ENCODE data around the gene DAG1.

The DAG1 gene

DNA sequence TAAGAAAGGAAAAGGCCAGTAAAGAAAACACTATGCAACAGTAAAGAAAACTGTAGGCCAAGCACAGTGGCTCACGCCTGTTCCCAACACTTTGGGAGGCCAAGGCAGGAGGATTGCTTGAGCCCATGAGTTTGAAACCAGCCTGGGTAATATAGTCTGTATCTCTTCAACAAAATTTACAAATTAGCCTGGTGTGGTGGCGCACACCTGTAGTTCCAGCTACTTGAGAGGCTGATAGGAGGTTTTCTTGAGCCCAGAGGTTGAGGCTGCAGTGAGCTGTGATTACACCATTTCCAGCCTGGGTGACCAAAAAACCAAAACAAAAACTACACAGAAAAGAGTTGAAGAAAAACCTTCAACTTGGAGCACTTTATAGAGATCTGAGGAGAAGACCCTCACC is 31.8 kb downstream of the DAG1 start:
- no peak overlapping the region for H3K27ac ChIP-seq

DNA sequence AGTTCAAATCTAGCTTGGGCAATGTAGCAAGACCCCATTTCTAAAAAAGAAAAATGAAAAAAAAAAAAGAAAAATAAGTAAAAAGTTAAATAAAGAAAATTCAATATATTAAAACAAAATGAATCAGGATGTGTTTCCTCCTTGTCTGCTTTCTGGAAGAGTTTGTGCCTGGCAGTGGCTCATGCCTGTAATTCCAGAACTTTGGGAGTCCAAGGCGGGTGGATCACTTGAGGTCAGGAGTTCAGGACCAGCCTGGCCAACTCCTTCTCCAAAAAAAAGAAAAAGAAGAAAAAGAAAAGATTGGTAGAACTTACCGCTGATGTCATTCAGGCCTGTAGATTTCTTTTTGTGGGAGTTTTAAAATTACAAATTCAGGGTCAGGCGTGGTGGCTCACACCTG is 36.8 kb downstream of the DAG1 start:
- TF ChIP-seq CTCF (conservative IDR thresholded peaks at IDR 0.05), result no peak

More for the DNA sequence above, 31.8 kb downstream of the DAG1 start:
- TF ChIP-seq CTCF (conservative IDR thresholded peaks at IDR 0.05), result no peak

GRCh38 chr3:49509028-49509561 is 39.0 kb downstream of the DAG1 start:
- no peak overlapping the region for H3K27ac ChIP-seq
- no peak for TF ChIP-seq CTCF (conservative IDR thresholded peaks at IDR 0.05)

More for the DNA sequence above, 36.8 kb downstream of the DAG1 start:
- no peak overlapping the region for H3K27ac ChIP-seq

GRCh38 chr3:49511639-49512038 is 41.6 kb downstream of the DAG1 start:
- no peak for TF ChIP-seq CTCF (conservative IDR thresholded peaks at IDR 0.05)
- H3K27ac ChIP-seq, result no peak overlapping the region

- no peak for TF ChIP-seq CTCF (conservative IDR thresholded peaks at IDR 0.05)
- peak overlapping the region; percentile 72 for H3K27ac ChIP-seq
These were observed 42.8 kb downstream of the DAG1 start for GRCh38 chr3:49512781-49513355.

DNA sequence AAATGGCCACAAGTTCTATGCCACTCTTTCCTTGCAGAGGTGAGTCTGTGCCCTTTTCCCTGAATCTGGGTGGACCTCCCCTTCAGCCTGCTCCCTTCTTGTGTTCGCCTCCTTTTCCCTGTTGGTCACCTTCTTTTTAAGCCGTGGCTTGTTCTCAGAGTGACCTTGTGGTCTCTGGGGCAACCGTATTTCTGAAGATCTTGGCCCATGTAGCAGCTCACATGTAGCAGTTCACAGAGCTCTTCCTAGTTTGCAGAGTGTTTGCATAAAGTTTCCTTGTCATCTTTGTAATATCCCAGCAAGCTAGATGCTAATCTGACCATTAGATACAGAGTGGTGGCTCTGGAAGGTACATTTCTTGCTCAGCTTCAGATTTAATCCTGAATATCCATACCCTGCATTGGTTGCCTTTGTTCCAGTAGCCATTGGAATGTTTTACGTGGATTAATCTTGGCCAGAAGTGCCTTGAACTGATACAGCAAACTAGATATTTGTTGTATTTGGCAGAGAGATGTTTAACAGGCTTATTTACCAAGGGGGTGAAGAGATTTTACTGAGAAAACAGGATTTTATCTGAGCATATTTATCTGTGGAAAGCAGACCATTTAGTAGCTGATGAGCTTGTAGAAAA is 43.5 kb downstream of the DAG1 start:
- H3K27ac ChIP-seq, result peak overlapping the region; percentile 72
- no peak for TF ChIP-seq CTCF (conservative IDR thresholded peaks at IDR 0.05)

- no peak for TF ChIP-seq CTCF (conservative IDR thresholded peaks at IDR 0.05)
- no peak overlapping the region for H3K27ac ChIP-seq
These were observed 47.9 kb downstream of the DAG1 start for GRCh38 chr3:49518016-49518415.

Data from VCaP (cell line).